H1 (cell line): ENCODE results near the gene ATXN1L.
"Not testable (repeated sequence)": the region's sequence is repeated elsewhere in the genome, so short reads cannot be mapped to it uniquely, and the experiment has no call there.

Experiments
- ATF3 ChIP-seq: IDR thresholded peaks from 2 replicates; pipeline ENCODE4 v1.6.1; 2011; ENCODE audit warnings: low read depth, mild to moderate bottlenecking, low read length; ENCODE audit not compliant: insufficient read depth
- CTCF ChIP-seq, 3 experiments: IDR thresholded peaks; 1 replicate in 2 of 3; 2 replicates in 1 of 3; pipeline versions ENCODE4 v1.5.1 to v1.6.1; 2011; ENCODE audit warnings: low read length in 3 of 3, mild to moderate bottlenecking in 3 of 3, inconsistent platforms in 2 of 3, low read depth in 1 of 3, moderate library complexity in 1 of 3; ENCODE audit not compliant: insufficient read depth in 1 of 3; ENCODE audit errors: control extremely low read depth in 1 of 3
- EGR1 ChIP-seq: IDR thresholded peaks from 2 replicates; pipeline ENCODE4 v1.6.1; 2011; ENCODE audit warnings: low read depth, low read length, borderline replicate concordance
- HDAC6 ChIP-seq: IDR thresholded peaks from one replicate; pipeline ENCODE4 v1.7.1; 2012; ENCODE audit warnings: low read depth, mild to moderate bottlenecking, inconsistent platforms, low read length, moderate library complexity
- JUN ChIP-seq: IDR thresholded peaks from 2 replicates; pipeline ENCODE4 v1.6.1; 2011; ENCODE audit warnings: low read depth, mild to moderate bottlenecking, improper control_type of control experiment, low read length
- JUND ChIP-seq: IDR thresholded peaks from 2 replicates; pipeline ENCODE4 v1.6.1; 2011; ENCODE audit warnings: mild to moderate bottlenecking, improper control_type of control experiment, low read length
- MAFK ChIP-seq: IDR thresholded peaks from 2 replicates; pipeline ENCODE4 v1.6.1; 2012; ENCODE audit warnings: low read depth, mild to moderate bottlenecking, improper control_type of control experiment, low read length
- POLR2A ChIP-seq, 2 experiments: IDR thresholded peaks; 1 replicate in 1 of 2; 2 replicates in 1 of 2; pipeline ENCODE4 v1.6.1; 2011; ENCODE audit warnings: low read depth in 2 of 2, low read length in 2 of 2, mild to moderate bottlenecking in 2 of 2; ENCODE audit errors: control extremely low read depth in 1 of 2
- POLR2AphosphoS5 ChIP-seq: IDR thresholded peaks from 2 replicates; pipeline ENCODE4 v1.6.1; 2011; ENCODE audit warnings: low read depth, low read length
- RAD21 ChIP-seq, 2 experiments: IDR thresholded peaks in 1 of 2; conservative IDR thresholded peaks in 1 of 2; 2 replicates each; pipeline ENCODE4 v1.6.1; 2011; ENCODE audit warnings: low read depth in 2 of 2, low read length in 2 of 2, improper control_type of control experiment in 1 of 2, inconsistent platforms in 1 of 2, mild to moderate bottlenecking in 1 of 2, moderate library complexity in 1 of 2

GRCh38 chr16:71905765-71906164 is 60.0 kb downstream of the ATXN1L start:
- TF ChIP-seq POLR2AphosphoS5; POLR2A (IDR thresholded peaks at IDR 0.05; ENCODE audit: control extremely low read depth in 1 of 2, low read depth in 2 of 2, low read length in 2 of 2); CTCF (IDR thresholded peaks at IDR 0.05; ENCODE audit: control extremely low read depth in 1 of 3, insufficient read depth in 1 of 3, low read depth in 1 of 3, low read length in 3 of 3); JUND; MAFK; ATF3; JUN; EGR1; HDAC6; RAD21 (IDR thresholded peaks at IDR 0.05 in 1 of 2, conservative IDR thresholded peaks at IDR 0.05 in 1 of 2; ENCODE audit: low read depth in 2 of 2, low read length in 2 of 2): not testable (repeated sequence)
